Measurements from ENCODE around the gene ERCC2.

DNA sequence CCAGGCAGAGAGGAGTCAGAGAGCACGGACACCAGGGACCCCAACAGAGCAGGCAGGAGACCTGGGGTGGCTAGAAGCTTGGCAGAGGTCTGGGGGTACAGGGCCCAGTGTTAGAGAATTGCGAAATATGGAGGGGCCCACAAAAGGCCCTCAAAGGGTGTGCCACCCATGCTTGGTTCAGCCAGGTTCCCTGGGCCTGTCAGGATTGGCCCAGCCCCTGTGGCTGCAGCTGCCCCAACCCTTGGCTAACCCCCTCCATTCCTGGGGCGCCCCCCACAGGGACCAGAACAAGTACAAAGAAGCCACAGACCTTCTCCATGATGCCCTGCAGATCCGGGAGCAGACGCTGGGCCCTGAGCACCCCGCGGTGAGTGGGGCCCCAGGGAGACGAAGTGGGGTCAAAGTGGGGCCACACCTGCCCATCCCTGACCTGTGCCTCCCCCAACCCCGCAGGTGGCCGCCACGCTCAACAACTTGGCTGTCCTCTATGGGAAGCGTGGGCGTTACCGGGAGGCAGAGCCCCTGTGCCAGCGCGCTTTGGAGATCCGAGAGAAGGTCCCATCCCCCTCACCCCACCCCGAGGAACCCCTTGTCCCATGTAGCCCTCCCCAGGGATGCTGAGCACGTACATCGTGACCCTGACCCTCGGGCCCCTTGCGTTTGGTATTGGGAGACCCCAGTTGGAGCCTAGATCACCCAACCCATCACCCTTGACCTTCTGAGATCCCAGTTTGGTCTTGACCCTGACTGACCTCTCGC is 21.8 kb downstream of the ERCC2 start:
- TF ChIP-seq, protein P1, sequence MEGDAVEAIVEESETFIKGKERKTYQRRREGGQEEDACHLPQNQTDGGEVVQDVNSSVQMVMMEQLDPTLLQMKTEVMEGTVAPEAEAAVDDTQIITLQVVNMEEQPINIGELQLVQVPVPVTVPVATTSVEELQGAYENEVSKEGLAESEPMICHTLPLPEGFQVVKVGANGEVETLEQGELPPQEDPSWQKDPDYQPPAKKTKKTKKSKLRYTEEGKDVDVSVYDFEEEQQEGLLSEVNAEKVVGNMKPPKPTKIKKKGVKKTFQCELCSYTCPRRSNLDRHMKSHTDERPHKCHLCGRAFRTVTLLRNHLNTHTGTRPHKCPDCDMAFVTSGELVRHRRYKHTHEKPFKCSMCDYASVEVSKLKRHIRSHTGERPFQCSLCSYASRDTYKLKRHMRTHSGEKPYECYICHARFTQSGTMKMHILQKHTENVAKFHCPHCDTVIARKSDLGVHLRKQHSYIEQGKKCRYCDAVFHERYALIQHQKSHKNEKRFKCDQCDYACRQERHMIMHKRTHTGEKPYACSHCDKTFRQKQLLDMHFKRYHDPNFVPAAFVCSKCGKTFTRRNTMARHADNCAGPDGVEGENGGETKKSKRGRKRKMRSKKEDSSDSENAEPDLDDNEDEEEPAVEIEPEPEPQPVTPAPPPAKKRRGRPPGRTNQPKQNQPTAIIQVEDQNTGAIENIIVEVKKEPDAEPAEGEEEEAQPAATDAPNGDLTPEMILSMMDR (IDR thresholded peaks at IDR 0.05): no peak
- TF ChIP-seq POLR2AphosphoS5 (IDR thresholded peaks at IDR 0.05): no peak
